Activated CD4-positive, alpha-beta T cell treated with anti-CD3 and anti-CD28 coated beads for 1 hour (primary cell): Measurements from ENCODE around the gene ZNF148.

Source experiments
- DNase-seq: peaks from one replicate; pipeline ENCODE4 v3.0.0-alpha.2; 2020

ZNF148 gene

GRCh38 chr3:125186261-125186787 lies 188.8 kb downstream of the ZNF148 start:
- no peak for DNase-seq

- DNase-seq, result no peak
Measured at GRCh38 chr3:125185805-125186204, 189.3 kb downstream of the ZNF148 start.

- DNase-seq, result no peak
Measured at GRCh38 chr3:125179884-125180240, 195.3 kb downstream of the ZNF148 start.

- no peak for DNase-seq
Measured at GRCh38 chr3:125179143-125179883, 195.8 kb downstream of the ZNF148 start.

GRCh38 chr3:125177746-125178145 lies 197.4 kb downstream of the ZNF148 start:
- no peak for DNase-seq
